Fibroblast of skin of scalp (primary cell): Measurements from ENCODE around the gene TP73.

ENCODE experiments used
- DNase-seq: peaks from one replicate; pipeline ENCODE4 v3.0.0-alpha.2; 2013

TP73 gene

DNA sequence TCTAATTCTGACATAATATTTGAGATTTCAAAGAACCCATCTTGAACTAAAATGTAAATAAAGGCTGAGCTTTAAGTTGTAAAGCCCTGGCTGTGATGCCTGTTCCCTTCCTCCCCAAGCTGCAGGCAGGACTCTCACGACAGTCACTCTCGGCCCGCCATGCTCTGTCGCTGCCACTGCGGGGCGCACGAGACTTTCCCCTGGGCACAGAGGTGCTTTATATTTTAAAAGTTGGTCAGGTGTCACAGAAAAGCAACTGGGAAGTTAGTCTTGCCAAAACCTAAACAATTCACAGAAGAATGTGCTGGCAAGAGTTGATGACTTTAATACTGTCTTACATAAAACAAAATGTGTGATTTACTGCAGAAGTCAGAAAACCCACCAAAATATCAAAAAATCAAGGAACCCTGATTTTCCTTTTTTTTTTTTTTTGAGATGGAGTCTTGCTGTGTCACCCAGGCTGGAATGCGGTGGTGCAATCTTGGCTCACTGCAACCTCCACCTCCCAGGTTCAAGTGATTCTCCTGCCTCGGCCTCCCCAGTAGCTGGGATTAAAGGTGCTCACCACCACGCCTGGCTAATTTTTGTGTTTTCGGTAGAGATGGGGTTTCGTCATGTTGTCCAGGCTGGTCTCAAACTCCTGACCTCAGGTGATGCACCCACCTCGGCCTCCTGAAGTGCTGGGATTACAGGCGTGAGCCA, 133.3 kb downstream of the TP73 start:
- no peak for DNase-seq
